GM08714 (cell line): ENCODE results near the gene NSD2.
"Not testable (repeated sequence)": the region's sequence is repeated elsewhere in the genome, so short reads cannot be mapped to it uniquely, and the experiment has no call there.

ENCODE experiments used
- H3K4me3 ChIP-seq: fragments of 200-500 bp; sonication (Bioruptor generic); 2 replicates; pipeline ENCODE4 v1.5.1; 2014; ENCODE audit warnings: mild to moderate bottlenecking, low read length, inconsistent platforms
- ZNF274 ChIP-seq: IDR thresholded peaks from 2 replicates; pipeline ENCODE4 v1.6.1; 2012; ENCODE audit warnings: mild to moderate bottlenecking, low read depth, low read length

NSD2 gene

DNA sequence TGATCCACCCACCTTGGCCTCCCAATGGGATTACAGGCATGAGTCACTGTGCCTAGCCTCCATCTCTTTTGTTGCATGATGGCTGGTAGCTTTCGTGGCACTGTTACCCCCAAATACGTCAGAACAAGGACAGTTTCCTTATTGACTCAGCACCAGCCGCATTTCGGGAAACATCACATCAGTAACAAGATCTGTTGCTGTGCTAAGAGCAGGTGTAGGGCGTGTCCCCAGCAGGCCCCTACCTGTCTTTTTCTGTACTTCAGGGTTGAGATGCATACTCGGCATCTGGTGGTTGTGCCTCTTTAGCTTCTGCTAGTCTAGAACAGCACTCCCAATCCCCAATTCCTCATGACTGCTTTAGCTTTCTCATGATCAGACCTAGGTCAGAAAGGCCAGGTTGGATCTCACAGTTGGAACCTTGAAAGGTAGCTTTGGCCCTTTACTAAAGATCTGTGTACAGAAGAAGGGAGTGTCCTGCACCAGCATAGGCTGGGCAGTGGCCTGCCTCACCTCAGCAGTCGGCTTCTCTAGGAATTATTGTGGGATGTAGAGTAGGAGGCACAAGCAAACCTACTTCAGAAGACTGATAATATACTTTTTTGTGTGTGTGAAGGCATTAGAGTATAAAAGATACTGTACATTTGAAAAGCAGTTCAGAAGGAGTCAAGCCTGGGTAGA, 36.8 kb downstream of the NSD2 start:
- no peak overlapping the region for H3K4me3 ChIP-seq
- TF ChIP-seq ZNF274, result no peak

DNA sequence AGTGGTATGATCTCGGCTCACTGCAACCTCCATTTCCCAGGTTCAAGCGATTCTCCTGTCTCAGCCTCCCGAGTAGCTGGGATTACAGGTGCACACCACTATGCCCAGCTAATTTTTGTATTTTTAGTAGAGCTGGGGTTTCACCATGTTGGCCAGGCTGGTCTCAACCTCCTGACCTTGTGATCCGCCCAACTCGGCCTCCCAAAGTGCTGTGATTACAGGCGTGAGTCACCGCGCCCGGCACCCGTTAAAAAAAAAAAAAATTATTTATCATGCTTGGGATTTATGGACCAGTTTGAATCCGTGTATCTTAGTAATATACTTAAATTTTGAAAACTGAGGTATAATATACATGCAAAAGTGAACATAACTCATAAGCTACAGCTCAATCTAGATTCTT, 38.5 kb downstream of the NSD2 start:
- not testable (repeated sequence) for H3K4me3 ChIP-seq

DNA sequence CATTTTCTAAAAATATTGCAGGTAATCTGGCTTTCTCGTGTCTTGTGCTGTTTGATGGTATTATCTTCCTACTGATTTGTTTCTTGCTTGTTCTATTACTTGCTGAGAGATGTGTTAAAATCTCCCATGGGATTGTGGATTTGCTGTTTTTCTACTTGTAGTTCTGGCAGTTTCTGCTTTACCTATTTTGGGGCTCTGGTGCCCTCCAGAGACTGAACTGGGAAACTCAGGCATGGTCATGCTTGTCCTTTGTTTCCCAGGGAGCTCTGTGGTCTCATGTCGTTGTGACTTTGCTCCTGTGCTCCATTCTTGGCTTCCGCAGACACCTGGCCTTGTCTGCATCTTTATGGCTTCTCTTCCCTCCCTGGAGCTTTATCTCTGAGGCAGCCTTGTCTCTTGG, 39.5 kb downstream of the NSD2 start:
- TF ChIP-seq ZNF274, result no peak
- no peak overlapping the region for H3K4me3 ChIP-seq

DNA sequence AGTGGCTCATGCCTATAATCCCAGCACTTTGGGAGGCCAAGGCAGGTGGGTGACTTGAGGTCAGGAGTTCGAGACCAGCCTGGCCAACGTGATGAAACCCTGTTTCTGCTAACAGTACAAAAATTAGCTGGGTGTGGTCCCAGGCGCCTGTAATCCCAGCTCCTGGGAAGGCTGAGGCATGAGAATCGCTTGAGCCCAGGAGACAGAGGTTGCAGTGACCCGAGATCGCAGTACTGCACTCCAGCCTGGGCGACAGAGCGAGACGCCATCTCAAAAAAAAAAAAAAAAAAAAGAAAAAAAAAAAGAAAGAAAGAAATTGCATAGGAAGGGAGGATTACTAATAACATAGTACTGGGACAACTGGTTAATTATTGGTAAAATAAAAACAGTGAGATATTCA, 40.1 kb downstream of the NSD2 start:
- not testable (repeated sequence) for H3K4me3 ChIP-seq

DNA sequence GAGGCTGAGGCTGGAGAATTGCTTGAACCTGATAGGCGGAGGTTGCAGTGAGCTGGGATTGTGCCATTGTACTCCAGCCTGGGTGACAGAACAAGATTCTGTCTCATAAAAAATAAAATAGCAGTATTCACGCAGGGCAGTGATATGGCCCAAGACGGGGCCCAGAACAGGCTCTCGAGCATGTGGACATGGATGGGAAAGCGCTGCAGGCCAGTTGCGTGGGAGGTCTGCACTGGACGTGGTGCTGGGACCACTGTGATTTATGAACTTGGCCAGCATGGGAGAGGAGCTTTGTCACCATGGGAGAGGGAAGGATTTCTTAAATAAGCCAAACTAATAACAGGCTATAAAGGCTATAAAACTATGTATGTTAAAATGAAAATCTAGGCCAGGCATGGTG, 51.6 kb downstream of the NSD2 start:
- no peak overlapping the region for H3K4me3 ChIP-seq
- TF ChIP-seq ZNF274, result no peak

DNA sequence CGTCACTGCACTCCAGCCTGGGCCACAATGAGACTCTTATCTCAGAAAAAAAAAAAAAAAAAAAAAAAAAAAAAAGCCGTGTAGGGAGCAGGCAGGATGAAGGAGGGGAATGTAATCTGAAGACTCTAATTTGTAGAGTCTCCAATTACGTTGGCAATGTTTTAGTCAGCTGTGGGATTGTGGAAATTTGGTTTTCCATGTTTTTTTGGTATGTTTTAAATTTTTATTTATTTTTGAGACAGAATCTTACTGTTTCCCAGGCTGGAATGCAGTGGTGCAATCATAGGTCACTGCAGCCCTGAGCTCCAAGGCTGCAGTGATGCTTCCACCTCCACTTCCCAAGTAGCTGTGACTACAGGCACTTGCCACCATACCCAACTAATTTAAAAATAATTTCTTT, 56.5 kb downstream of the NSD2 start:
- H3K4me3 ChIP-seq, result no peak overlapping the region
- no peak for TF ChIP-seq ZNF274

DNA sequence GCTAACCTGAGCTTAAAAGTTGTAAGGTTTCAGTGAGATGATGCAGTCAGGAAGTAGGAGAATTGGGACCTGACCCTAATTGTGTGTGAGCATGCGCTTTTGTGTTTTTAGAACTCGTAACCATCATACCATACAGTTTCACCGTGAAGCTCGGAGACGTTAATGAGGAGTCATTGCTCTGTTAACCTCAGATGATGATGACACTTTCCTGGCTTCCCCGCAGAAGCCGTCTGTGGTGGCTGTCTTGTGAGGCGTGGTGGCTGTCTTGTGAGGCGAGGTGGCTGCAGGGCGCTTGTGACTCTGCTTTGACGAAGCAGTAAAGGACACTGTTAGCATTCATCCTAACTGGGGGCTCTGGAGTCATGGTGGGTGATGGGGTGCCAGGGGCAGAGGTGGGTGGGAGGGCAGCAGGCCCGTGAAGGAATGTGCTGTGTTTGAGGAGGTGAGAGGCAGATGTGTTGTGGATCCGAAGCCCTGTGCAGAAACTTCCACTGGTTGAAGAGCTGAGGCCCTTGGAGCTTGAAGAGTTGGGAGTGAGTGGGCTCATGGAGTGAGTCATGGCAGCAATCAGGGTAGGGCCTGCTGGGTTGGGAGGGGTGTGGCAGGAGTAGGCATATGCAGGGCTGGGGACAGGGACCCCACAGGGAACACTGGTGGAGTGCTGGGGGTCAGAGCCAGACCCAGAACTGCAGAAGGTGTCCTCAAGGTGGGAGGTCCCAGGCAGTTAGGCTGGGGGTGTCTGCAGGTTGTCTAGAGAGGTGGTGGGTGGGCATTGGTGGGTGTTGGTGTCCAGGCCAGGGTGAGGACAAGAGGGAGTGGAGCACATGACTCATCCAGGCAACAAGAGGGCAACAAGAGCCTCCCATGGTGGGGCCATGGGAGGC, 57.4 kb downstream of the NSD2 start:
- H3K4me3 ChIP-seq, result no peak overlapping the region
- no peak for TF ChIP-seq ZNF274

DNA sequence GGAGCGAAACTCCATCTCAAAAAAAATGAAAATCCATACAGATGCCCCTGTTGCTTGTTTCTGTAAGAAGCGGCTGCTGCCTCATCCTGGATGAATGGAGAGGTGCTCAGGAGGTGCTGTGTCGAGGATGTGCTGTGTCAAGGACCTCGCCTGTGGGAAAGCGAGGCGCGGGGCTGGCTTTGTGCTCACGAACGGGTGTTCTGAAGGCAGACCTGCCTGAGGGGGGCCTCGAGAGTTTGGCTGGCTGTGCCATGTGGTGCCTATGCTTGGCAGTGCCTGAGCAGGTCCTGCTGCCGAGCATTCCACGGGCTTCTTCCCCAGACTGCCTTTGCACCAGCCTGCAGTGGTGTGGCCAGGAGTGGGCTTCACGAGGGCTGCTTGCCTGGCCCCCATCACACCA, 61.5 kb downstream of the NSD2 start:
- no peak for TF ChIP-seq ZNF274
- H3K4me3 ChIP-seq, result no peak overlapping the region

DNA sequence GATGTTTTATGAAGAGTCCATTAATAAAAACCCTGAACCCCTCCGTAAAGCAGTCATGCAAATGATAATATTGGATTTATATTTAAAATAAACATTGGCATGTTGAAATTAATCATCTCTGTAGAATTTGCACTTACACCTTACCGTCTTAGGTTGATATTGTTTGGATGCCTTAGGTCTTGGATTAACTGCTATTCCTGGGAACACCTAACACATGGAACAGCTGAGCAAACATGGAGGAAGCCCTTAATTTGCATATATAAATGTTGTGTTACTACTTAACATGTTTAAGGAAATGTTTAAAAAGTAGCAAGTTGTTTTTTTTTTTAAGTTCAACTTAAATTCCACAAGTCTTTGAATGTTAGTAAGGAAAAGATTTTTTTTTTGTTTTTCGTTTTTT, 62.5 kb downstream of the NSD2 start:
- TF ChIP-seq ZNF274, result no peak
- no peak overlapping the region for H3K4me3 ChIP-seq

DNA sequence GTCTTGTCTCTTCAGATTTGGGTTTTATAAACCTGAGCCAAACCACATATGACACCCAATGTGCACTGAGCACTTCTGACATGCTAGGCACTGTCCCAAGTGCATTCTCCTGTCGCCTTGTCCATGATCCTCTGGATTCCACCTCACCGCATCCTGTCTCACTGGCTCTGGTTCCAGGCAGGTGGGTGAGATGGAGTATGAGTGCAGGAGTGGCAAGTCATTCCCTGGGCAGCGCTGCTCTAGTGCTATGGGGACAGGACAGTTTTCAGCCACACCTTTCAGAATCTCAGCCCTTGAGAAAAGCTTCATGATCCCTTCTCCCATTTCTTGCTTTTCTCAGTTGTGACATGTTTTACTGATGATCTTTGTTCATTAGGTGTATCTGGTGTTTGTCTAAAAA, 66.4 kb downstream of the NSD2 start:
- H3K4me3 ChIP-seq, result no peak overlapping the region
- no peak for TF ChIP-seq ZNF274

DNA sequence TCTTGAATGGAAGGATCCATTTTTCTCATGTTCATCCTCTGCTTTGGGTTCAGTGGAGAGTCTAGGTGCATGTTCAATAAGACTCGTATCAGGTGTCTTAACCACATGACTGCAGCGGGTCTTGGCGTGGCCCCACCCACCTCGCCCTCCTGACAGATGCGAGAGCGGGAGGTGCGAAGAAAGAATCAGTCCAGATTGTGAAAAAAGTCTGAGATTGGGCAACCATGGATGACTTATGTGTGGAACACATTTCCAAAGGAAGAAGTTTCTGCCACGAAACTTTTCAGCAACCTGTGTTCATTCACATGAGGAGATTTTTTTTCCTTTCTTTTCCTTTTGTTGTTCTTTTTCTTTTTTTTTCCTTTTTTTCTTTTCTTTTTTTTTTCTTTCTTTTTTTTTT, 66.8 kb downstream of the NSD2 start:
- no peak overlapping the region for H3K4me3 ChIP-seq
- TF ChIP-seq ZNF274, result no peak

DNA sequence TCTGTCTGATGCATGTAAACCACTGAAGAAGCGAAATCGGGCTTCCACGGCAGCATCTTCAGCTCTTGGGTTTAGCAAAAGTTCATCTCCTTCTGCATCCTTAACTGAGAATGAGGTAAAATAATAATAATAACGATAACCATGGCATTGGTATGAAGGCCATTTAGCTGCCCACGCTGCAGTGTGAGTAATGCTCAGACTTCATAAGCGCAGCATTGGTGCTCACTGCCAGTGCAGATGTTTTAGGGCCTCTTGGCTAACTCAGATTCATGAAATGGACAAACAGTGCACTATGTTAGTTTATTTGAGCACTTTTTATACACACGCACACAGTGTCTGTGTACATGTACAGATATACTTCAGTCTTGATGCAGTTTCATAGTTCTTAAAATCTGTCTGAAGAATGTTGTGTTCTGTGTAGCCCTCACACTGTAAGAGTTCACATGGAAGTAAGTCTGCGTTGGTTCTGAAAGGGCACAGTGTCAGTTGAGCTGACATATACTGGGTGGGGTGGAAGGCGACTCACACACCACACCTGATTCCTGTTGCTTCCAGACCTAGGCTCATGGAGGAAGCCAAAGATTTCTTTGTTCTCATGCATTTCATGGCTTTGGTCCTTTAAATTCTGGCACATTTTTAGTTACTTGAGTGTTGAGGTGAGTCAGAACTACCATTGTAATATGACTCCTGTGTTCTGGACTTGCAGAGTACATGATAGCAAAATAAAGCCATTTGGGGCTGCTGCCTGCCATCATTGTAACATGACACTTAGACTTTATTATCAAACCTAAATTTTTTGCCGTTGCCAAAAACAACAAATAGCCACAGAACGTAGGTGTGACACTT, 68.7 kb downstream of the NSD2 start:
- no peak overlapping the region for H3K4me3 ChIP-seq
- TF ChIP-seq ZNF274, result no peak

DNA sequence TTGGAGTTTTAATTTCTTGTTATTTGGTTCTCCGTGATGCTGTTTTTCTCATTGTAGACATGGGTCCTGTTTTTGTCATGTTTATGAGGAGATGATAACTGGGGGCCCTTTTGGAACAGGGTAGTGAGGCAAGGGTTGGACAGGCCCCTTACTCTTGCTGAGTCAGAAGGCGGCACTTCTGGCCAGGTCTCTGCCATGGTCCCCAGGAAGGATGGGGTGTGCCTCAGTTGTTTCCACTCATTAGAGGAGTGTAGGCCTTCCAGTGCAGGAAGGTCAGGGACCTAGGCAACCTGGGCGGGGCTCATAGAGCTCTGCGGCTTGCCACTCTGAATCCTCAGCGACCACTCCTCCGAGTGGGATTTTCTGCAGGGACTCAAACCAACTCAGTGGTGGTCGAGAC, 69.4 kb downstream of the NSD2 start:
- H3K4me3 ChIP-seq, result no peak overlapping the region
- TF ChIP-seq ZNF274, result no peak

DNA sequence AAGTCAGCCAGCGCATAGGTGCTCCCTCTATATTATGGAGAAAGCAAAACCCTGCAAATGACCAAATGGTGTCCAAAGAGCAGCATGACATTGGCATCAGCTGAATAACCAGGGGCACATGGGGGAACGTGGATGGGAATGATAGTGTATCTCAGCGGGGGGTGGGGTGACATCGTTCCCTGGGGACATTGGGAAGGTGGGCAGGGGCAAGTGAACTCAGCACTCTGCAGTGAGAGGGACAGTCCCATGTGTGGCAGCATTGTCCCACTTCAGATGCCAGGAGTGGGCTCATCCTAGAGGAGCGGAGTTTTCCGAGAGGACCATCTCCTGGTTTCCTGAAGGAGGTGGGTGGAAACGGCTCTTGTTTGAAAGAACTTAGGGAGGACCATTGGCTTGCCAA, 72.7 kb downstream of the NSD2 start:
- H3K4me3 ChIP-seq, result no peak overlapping the region
- TF ChIP-seq ZNF274, result no peak
